Ovary (tissue), 9 donors: ENCODE data around the gene CCR8. TPM values are rescaled to one million over a fixed set of nuclear protein-coding genes. Genes with fewer than 3 reads are reported as not detected.

ENCODE experiments used
- DNase-seq, 5 donors: peaks; one replicate each; pipeline ENCODE4 v3.0.0-alpha.2; 2019 to 2020
- H3K27ac ChIP-seq, 2 donors: fragments of 200-600 bp; one replicate each; pipeline versions ENCODE4 v1.5.1 to v1.8.0; 2019 to 2022
- H3K27me3 ChIP-seq: fragments of 200-600 bp; one replicate; pipeline ENCODE4 v1.8.0; 2022
- H3K36me3 ChIP-seq: fragments of 200-600 bp; sonication (generic); one replicate; pipeline ENCODE4 v1.5.1; 2019
- H3K4me1 ChIP-seq: one replicate; pipeline ENCODE4 v1.8.1; 2013; ENCODE audit warnings: mild to moderate bottlenecking, moderate library complexity; ENCODE audit not compliant: insufficient read depth
- H3K4me3 ChIP-seq: fragments of 200-600 bp; sonication (generic); one replicate; pipeline ENCODE4 v1.5.1; 2017
- H3K9me3 ChIP-seq, 2 donors: fragments of 200-600 bp in 1 of 2; sonication (generic) in 1 of 2; one replicate each; pipeline versions ENCODE4 v1.5.1 to v1.8.1; 2013 to 2019; ENCODE audit warnings: mild to moderate bottlenecking in 1 of 2, moderate library complexity in 1 of 2
- EP300 ChIP-seq: sonication (generic); formaldehyde crosslinking; IDR thresholded peaks from one replicate; pipeline ENCODE4 v1.6.1; 2017; ENCODE audit warnings: antibody characterized with exemption
- POLR2A ChIP-seq: fragments of 450-650 bp; IDR thresholded peaks from one replicate; pipeline ENCODE4 v1.6.1; 2017; ENCODE audit warnings: antibody characterized with exemption, mild to moderate bottlenecking, moderate library complexity
- WGBS, 3 donors: extraction: QIAGEN DNeasy Blood & Tissue Kit in 1 of 3; methylation state at CpG; one replicate each; pipeline versions ENCODE4 v1.1.5 to v1.1.7; 2013 to 2017; 5-methylcytosine and 5-hydroxymethylcytosine counted together
- intact Hi-C, 4 donors: fragments of 100-400 bp; cut with DNase I; formaldehyde crosslinking; loops; one replicate each; pipeline versions ENCODE4 v1.11.0 to v1.15.1; 2022 to 2023
- polyA plus RNA-seq, 2 donors: library from polyadenylated mRNA; stranded (reverse); fragments of 200-250 nt in 1 of 2; fragments of 350-450 nt in 1 of 2; fragmentation: Illumina TruSeq in 1 of 2; extraction: RNeasy Lipid Tissue Mini Kit (QIAGEN cat#74804) in 1 of 2; gene quantifications; one replicate each; pipeline ENCODE4 v1.2.3, GENCODE V29; 2013 to 2014
- total RNA-seq, 7 donors: library from RNA; depleted of rRNA in 2 of 7; stranded (reverse); fragments of >200 nt in 2 of 7; fragmentation: NEBNext Ultra II Directional in 3 of 7; extraction: Animal tissue kit (Norgen Biotek cat#: 25700) in 3 of 7; gene quantifications; one replicate each; pipeline versions ENCODE4 v1.1.0 to v1.2.4, GENCODE V29; 2016 to 2023
- TF ChIP-seq, protein P1 (sequence below), 3 donors: fragments of 450-650 bp in 2 of 3; fragments of 200-600 bp in 1 of 3; IDR thresholded peaks; one replicate each; pipeline versions ENCODE4 v1.5.1 to v1.8.0; 2016 to 2022; ENCODE audit warnings: antibody characterized with exemption in 3 of 3, mild to moderate bottlenecking in 1 of 3
- donor health status: DM: no; HTN: no; CAD: no; lungs with moderate emphysema.
- donor health status: DM: no; HTN: no; CAD: no.
- donor health status: Bipolar disorder and iron deficiency.
- donor health status: DM: yes; HTN: yes; CAD: no.
- donor health status: DM: no; HTN: no; CAD: no.
- donor health status: DM: yes; HTN: yes; CAD: no.

The CCR8 gene
- total and polyA plus RNA-seq, 9 donors = 0.23 TPM; not detected in 8

DNA sequence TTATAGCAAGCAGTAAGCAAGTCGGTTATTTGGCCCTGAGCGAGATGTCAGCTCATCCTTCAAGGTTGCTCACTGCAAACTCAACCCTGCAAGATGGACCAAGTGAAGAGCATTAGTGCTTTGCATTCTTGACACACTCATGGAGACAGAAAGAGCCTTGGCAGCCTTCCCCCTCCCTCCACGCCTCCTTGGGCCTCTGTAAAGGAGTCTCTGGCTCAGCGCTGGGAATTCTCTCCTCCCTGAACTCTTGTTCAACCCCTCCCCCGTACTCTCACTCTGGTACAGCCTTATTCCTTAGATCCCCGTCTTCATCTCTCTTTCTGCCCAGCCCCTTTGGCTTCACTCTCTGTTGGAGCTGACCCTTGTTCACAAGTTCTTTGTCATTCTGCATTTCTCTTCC lies 47.5 kb upstream of the CCR8 start:
- Histone ChIP-seq H3K27me3 (no peaks in the 10 kb centered on the region), H3K4me3 (no peak overlapping the region), H3K9me3 (no peaks in the 10 kb centered on the region), H3K4me1 (no peaks in the 10 kb centered on the region), H3K36me3 (no peaks in the 10 kb centered on the region), H3K27ac (no peak overlapping the region)
- DNase-seq = no peak
- no peak for TF ChIP-seq POLR2A
- TF ChIP-seq, protein P1, sequence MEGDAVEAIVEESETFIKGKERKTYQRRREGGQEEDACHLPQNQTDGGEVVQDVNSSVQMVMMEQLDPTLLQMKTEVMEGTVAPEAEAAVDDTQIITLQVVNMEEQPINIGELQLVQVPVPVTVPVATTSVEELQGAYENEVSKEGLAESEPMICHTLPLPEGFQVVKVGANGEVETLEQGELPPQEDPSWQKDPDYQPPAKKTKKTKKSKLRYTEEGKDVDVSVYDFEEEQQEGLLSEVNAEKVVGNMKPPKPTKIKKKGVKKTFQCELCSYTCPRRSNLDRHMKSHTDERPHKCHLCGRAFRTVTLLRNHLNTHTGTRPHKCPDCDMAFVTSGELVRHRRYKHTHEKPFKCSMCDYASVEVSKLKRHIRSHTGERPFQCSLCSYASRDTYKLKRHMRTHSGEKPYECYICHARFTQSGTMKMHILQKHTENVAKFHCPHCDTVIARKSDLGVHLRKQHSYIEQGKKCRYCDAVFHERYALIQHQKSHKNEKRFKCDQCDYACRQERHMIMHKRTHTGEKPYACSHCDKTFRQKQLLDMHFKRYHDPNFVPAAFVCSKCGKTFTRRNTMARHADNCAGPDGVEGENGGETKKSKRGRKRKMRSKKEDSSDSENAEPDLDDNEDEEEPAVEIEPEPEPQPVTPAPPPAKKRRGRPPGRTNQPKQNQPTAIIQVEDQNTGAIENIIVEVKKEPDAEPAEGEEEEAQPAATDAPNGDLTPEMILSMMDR (IDR thresholded peaks at IDR 0.05) = no peak
- intact Hi-C loops = loop anchor here in 2 of 4 donors (5.0 kb wide), 2 partner anchors 75 to 90 kb away; partner anchors contain the start of gene XIRP1 (in 2 of the 2)
- 38 to 44% (median 41%) methylated on average over 6 of the region's 6 CpGs for WGBS, 3 donors

DNA sequence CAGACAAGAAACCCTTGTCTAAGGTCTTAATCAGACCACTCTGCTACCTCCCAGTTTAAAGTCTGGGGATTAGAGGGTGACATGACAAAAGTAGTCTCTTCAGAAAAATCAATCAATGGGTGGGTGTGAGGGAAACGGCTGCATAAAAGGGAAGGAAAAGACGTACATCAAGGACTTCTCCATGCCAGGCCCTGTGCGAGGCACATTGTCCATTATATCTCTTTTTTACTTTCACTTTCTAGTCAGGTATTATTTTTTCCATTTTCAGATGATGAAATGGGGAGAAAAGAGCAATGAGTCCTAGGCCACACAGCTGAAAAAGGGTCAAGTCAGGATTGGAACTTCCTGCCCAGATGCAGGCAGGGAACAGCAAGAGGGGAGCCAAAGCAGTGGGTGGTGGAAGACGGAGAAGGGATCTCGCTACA lies 45.0 kb upstream of the CCR8 start:
- no peak for DNase-seq
- Histone ChIP-seq H3K36me3 (no peaks in the 10 kb centered on the region), H3K9me3 (no peaks in the 10 kb centered on the region), H3K27me3 (no peaks in the 10 kb centered on the region), H3K4me1 (no peaks in the 10 kb centered on the region), H3K27ac (no peak overlapping the region), H3K4me3 (no peak overlapping the region)
- intact Hi-C loops = loop anchor here in 2 of 4 donors (5.0 kb wide), 2 partner anchors 77 to 92 kb away; partner anchors contain the start of gene XIRP1 (in 2 of the 2)
- 79 to 83% (median 80%) methylated on average over 5 of the region's 5 CpGs for WGBS, 3 donors
- TF ChIP-seq POLR2A (no peak), EP300 (no peak)
- TF ChIP-seq, protein P1 (IDR thresholded peaks at IDR 0.05) = no peak

DNA sequence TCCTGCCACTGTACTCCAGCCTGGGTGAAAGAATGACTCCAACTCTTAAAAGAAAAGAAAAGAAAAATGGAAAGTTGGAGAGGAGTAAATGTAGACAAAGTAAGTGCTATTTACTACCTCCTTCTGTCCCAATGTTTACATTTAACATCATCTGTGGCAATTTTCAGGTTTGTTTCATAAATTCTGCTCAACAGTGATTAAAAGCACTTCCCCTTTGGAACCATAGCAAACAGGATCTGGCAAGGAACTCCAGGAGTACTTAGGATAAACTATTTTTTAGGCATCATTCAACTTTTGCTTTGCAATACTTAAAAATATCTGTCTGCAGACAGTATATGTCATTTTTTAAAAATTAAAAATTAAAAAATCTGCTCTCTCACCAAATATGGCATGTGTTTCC lies 44.2 kb upstream of the CCR8 start:
- intact Hi-C loops = loop anchor here in 2 of 4 donors (5.0 kb wide), 1 partner anchor 158 kb away; no protein-coding TSS in a partner anchor
- TF ChIP-seq EP300 (no peak), POLR2A (no peak)
- TF ChIP-seq, protein P1 (IDR thresholded peaks at IDR 0.05) = no peak

DNA sequence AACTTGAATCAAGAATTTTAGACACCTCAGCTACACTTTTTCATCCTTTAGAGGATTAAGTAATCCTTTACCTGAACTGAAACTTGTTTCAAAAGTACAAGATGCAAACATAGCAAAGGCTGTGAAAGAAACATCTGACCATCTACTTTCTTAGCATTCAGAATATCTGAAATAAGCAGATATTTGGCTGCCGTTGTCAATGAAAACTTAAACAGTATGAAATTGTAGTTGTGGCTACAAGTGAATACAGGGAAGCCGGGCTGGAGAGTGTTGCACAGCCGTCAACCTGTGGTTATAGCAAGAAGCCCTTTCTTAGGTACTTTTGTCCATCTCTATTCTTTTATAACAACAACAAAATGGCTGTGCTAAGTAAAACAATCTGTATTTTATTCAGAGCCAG lies 42.7 kb upstream of the CCR8 start:
- H3K27ac ChIP-seq = no peak overlapping the region
- 18 to 37% (median 24%) methylated on average over 3 of the region's 3 CpGs for WGBS, 3 donors
- intact Hi-C loops = loop anchor here in 2 of 4 donors (5.0 kb wide), 1 partner anchor 159 kb away; no protein-coding TSS in a partner anchor
- TF ChIP-seq POLR2A (no peak), EP300 (no peak)
- TF ChIP-seq, protein P1 (IDR thresholded peaks at IDR 0.05) = no peak
- no peaks in the 10 kb centered on the region for H3K36me3 ChIP-seq
- no peaks in the 10 kb centered on the region for H3K9me3 ChIP-seq
- H3K27me3 ChIP-seq = no peaks in the 10 kb centered on the region
- DNase-seq = no peak
- H3K4me3 ChIP-seq = no peak overlapping the region
- no peaks in the 10 kb centered on the region for H3K4me1 ChIP-seq

More for the DNA sequence above, 44.2 kb upstream of the CCR8 start:
- no peaks in the 10 kb centered on the region for H3K27me3 ChIP-seq
- DNase-seq = no peak
- H3K4me1 ChIP-seq = no peaks in the 10 kb centered on the region
- no peak overlapping the region for H3K27ac ChIP-seq
- H3K36me3 ChIP-seq = no peaks in the 10 kb centered on the region
- no peak overlapping the region for H3K4me3 ChIP-seq
- no peaks in the 10 kb centered on the region for H3K9me3 ChIP-seq
